SK-N-SH (cell line): Measurements from ENCODE around the gene ATOSB. TPM values are rescaled to one million over a fixed set of nuclear protein-coding genes. Genes with fewer than 3 reads are reported as not detected.
A peak's percentile ranks its signal among the peaks of the same experiment; 100 is the strongest.

Experiments
- CTCF ChIA-PET: fragments of 300-600, 350-600 bp; formaldehyde crosslinking; extraction: SDS; loops from one replicate; lab custom pipeline; 2021; lab: Yijun Ruan, JAX
- POLR2A ChIA-PET: fragments of 350-600 bp; sonication (Branson Sonifier 250); formaldehyde crosslinking; extraction: SDS; loops from one replicate; lab custom pipeline; 2020; ENCODE audit warnings: antibody characterized with exemption, inconsistent platforms; lab: Yijun Ruan, JAX
- DNase-seq: peaks from one replicate; pipeline ENCODE4 v3.0.0; 2012
- H2AFZ ChIP-seq: fragments of 200-600 bp; sonication (generic); 2 replicates; pipeline ENCODE4 v1.8.1; 2016; ENCODE audit warnings: antibody characterized with exemption, mild to moderate bottlenecking, low read depth
- H3F3A ChIP-seq: fragments of 200-600 bp; sonication (generic); replicated peaks from 2 replicates; pipeline ENCODE3; 2016; ENCODE audit warnings: antibody characterized with exemption, mild to moderate bottlenecking; ENCODE audit not compliant: insufficient read depth
- H3K27ac ChIP-seq, 2 experiments: fragments of 200-500 bp in 1 of 2; fragments of 200-600 bp in 1 of 2; sonication (Bioruptor generic) in 1 of 2; sonication (generic), shearing (Covaris generic) in 1 of 2; 2 replicates each; pipeline versions ENCODE4 v1.5.1 to v1.6.1; 2014 to 2016; ENCODE audit warnings: low read depth in 2 of 2, inconsistent platforms in 1 of 2, low read length in 1 of 2, mild to moderate bottlenecking in 1 of 2, mixed read lengths in 1 of 2
- H3K27me3 ChIP-seq: fragments of 200-600 bp; sonication (generic), shearing (Covaris generic); 2 replicates; pipeline ENCODE4 v1.6.1; 2016; ENCODE audit warnings: mixed run types; ENCODE audit not compliant: insufficient read depth
- H3K36me3 ChIP-seq, 2 experiments: fragments of 200-500 bp in 1 of 2; fragments of 200-600 bp in 1 of 2; sonication (Bioruptor generic) in 1 of 2; sonication (generic) in 1 of 2; replicated peaks in 1 of 2; 2 replicates each; pipeline versions ENCODE3 to v1.5.1; 2014 to 2016; ENCODE audit warnings: low read length in 1 of 2, mild to moderate bottlenecking in 1 of 2; ENCODE audit not compliant: insufficient read depth in 2 of 2, control insufficient read depth in 1 of 2
- H3K4me1 ChIP-seq, 2 experiments: fragments of 200-500 bp in 1 of 2; fragments of 200-600 bp in 1 of 2; sonication (Bioruptor generic) in 1 of 2; sonication (generic), shearing (Covaris generic) in 1 of 2; 2 replicates each; pipeline versions ENCODE4 v1.5.1 to v1.6.1; 2014 to 2016; ENCODE audit warnings: low read depth in 1 of 2, low read length in 1 of 2, mixed run types in 1 of 2; ENCODE audit not compliant: insufficient read depth in 2 of 2, control insufficient read depth in 1 of 2
- H3K4me2 ChIP-seq: fragments of 200-600 bp; sonication (generic), shearing (Covaris generic); 2 replicates; pipeline ENCODE4 v1.6.1; 2017; ENCODE audit warnings: mixed run types
- H3K4me3 ChIP-seq, 2 experiments: fragments of 200-500 bp in 1 of 2; fragments of 200-600 bp in 1 of 2; sonication (Bioruptor generic) in 1 of 2; sonication (generic), shearing (Covaris generic) in 1 of 2; 2 replicates each; pipeline versions ENCODE4 v1.5.1 to v1.8.1; 2014 to 2016; ENCODE audit warnings: low read depth in 2 of 2, inconsistent platforms in 1 of 2, low read length in 1 of 2, mild to moderate bottlenecking in 1 of 2, mixed read lengths in 1 of 2, moderate library complexity in 1 of 2
- H3K79me2 ChIP-seq: fragments of 200-600 bp; sonication (generic); 2 replicates; pipeline ENCODE4 v1.8.1; 2017; ENCODE audit warnings: mild to moderate bottlenecking; ENCODE audit not compliant: insufficient read depth
- H3K9ac ChIP-seq: fragments of 200-600 bp; sonication (generic); 2 replicates; pipeline ENCODE4 v1.6.1; 2017; ENCODE audit warnings: mixed run types
- H3K9me2 ChIP-seq: fragments of 200-600 bp; sonication (generic); 2 replicates; pipeline ENCODE4 v1.6.1; 2017; ENCODE audit warnings: mixed run types
- H3K9me3 ChIP-seq: fragments of 200-600 bp; sonication (generic); 2 replicates; pipeline ENCODE4 v1.6.1; 2017; ENCODE audit warnings: mixed run types, mild to moderate bottlenecking, moderate library complexity
- H4K20me1 ChIP-seq: fragments of 200-600 bp; sonication (generic); 2 replicates; pipeline ENCODE4 v1.6.1; 2017; ENCODE audit warnings: mild to moderate bottlenecking, mixed run types; ENCODE audit not compliant: insufficient read depth
- ELF1 ChIP-seq: IDR thresholded peaks from 2 replicates; pipeline ENCODE4 v1.4.0; 2012
- EP300 ChIP-seq, 2 experiments: IDR thresholded peaks; 2 replicates each; pipeline versions ENCODE4 v1.4.0 to v1.6.1; 2012; ENCODE audit warnings: borderline replicate concordance in 1 of 2, low read depth in 1 of 2, low read length in 1 of 2
- FOSL2 ChIP-seq: IDR thresholded peaks from 2 replicates; pipeline ENCODE4 v1.4.0; 2012; ENCODE audit warnings: low read depth, mild to moderate bottlenecking, moderate library complexity, borderline replicate concordance
- GABPA ChIP-seq: IDR thresholded peaks from 2 replicates; pipeline ENCODE4 v1.4.0; 2012; ENCODE audit warnings: low read depth, mild to moderate bottlenecking
- GATA2 ChIP-seq: sonication (generic); formaldehyde crosslinking; IDR thresholded peaks from 2 replicates; pipeline ENCODE4 v1.5.0; 2020; ENCODE audit warnings: mild to moderate bottlenecking, missing genetic modification reagents
- MAX ChIP-seq: IDR thresholded peaks from 2 replicates; pipeline ENCODE4 v1.4.0; 2012; ENCODE audit warnings: low read depth
- MXI1 ChIP-seq: IDR thresholded peaks from 2 replicates; pipeline ENCODE4 v1.6.1; 2012; ENCODE audit warnings: mild to moderate bottlenecking, low read depth, low read length, improper control_type of control experiment
- PBX3 ChIP-seq: IDR thresholded peaks from 2 replicates; pipeline ENCODE4; 2012
- RCOR1 ChIP-seq: fragments of 150-350 bp; IDR thresholded peaks from 2 replicates; pipeline ENCODE4 v1.6.1; 2017; ENCODE audit warnings: antibody characterized with exemption, low read length
- RFX5 ChIP-seq: IDR thresholded peaks from 2 replicates; pipeline ENCODE4 v1.6.1; 2012; ENCODE audit warnings: mild to moderate bottlenecking, improper control_type of control experiment, low read length
- SIN3A ChIP-seq: IDR thresholded peaks from 2 replicates; pipeline ENCODE4 v1.6.1; 2012; ENCODE audit warnings: low read depth, mild to moderate bottlenecking, low read length, moderate library complexity, borderline replicate concordance
- TAF1 ChIP-seq: IDR thresholded peaks from 2 replicates; pipeline ENCODE4 v1.6.1; 2012; ENCODE audit warnings: low read depth, mild to moderate bottlenecking, low read length, moderate library complexity, borderline replicate concordance
- TCF12 ChIP-seq: IDR thresholded peaks from 2 replicates; pipeline ENCODE4 v1.4.0; 2012
- TEAD4 ChIP-seq: IDR thresholded peaks from 2 replicates; pipeline ENCODE4 v1.4.0; 2012; ENCODE audit warnings: mild to moderate bottlenecking, borderline replicate concordance; ENCODE audit not compliant: insufficient read depth
- USF1 ChIP-seq: IDR thresholded peaks from 2 replicates; pipeline ENCODE4 v1.4.0; 2012; ENCODE audit warnings: low read depth, borderline replicate concordance
- ZBTB33 ChIP-seq: IDR thresholded peaks from 2 replicates; pipeline ENCODE4 v1.4.0; 2012; ENCODE audit warnings: low read depth, borderline replicate concordance
- WGBS: methylation state at CpG from one replicate; pipeline ENCODE4 v1.1.6; 2017; ENCODE audit warnings: low lambda C conversion rate; 5-methylcytosine and 5-hydroxymethylcytosine counted together
- polyA plus RNA-seq, 3 experiments: library from polyadenylated mRNA; depleted of rRNA; stranded (reverse); fragments of >200 nt; gene quantifications; 2 replicates each; pipeline ENCODE4 v1.2.3, GENCODE V29; 2012

ATOSB gene
- polyA plus RNA-seq, 1 of the 3 experiments (the other 2 are of a cell fraction), result 42.6 TPM

- no peak for DNase-seq
- Histone ChIP-seq H3K9me2 (no peaks in the 10 kb centered on the region), H4K20me1 (peaks cover 19% of the 10 kb centered on the region; the same call in 1 of the 2 replicates), H3K4me3 (peak overlapping the region; percentile 34 to 62; a peak in 3 of 4 replicates), H3K9ac (peak overlapping the region; percentile 60), H3K9me3 (no peaks in the 10 kb centered on the region), H3K27ac (peak overlapping the region; percentile 75 to 97), H3K4me2 (peak overlapping the region; percentile 78), H2AFZ (no peak overlapping the region)
- CTCF ChIA-PET, result interaction anchor here (0.9 to 2.8 kb wide), 5 partner anchors 16 to 227 kb away, joined by 3 to 15 read pairs (median 3); partner anchors contain the start of gene PIGO
- 84% methylated on average over 3 of the region's 3 CpGs for WGBS
- POLR2A ChIA-PET, result interaction anchor here (1.0 to 2.0 kb wide), 3 partner anchors 9 to 377 kb away, joined by 4 to 14 read pairs (median 11); partner anchors contain the start of genes RUSC2, STOML2 and VCP
- TF ChIP-seq FOSL2 (peak; percentile 42; the same call in 1 of the 2 replicates), ELF1 (no peak)
- TF ChIP-seq, all 33 proteins: peak for 1
- peaks cover 35 to 45% of the 10 kb centered on the region in 2 experiments for H3K4me1 ChIP-seq
- peaks cover 11 to 17% of the 10 kb centered on the region in 2 experiments for H3K36me3 ChIP-seq
- H3K79me2 ChIP-seq, result peaks cover 63% of the 10 kb centered on the region
- H3K27me3 ChIP-seq, result no peaks in the 10 kb centered on the region
- H3F3A ChIP-seq, result peaks cover 42% of the 10 kb centered on the region
Observed at GRCh38 chr9:35112257-35113020, 3.2 kb downstream of the ATOSB start.

GRCh38 chr9:35111001-35111933 is 4.4 kb downstream of the ATOSB start:
- Histone ChIP-seq H3F3A (peaks cover 35% of the 10 kb centered on the region), H3K27ac (peak overlapping the region; percentile 75 to 97), H4K20me1 (peaks cover 19% of the 10 kb centered on the region; the same call in 1 of the 2 replicates), H3K4me1 (peaks cover 35 to 42% of the 10 kb centered on the region in 2 experiments), H3K4me2 (peak overlapping the region; percentile 99), H2AFZ (no peak overlapping the region; the same call in 1 of the 2 replicates), H3K9ac (peak overlapping the region; percentile 90), H3K27me3 (no peaks in the 10 kb centered on the region), H3K9me2 (no peaks in the 10 kb centered on the region), H3K9me3 (no peaks in the 10 kb centered on the region), H3K79me2 (peaks cover 65% of the 10 kb centered on the region), H3K4me3 (peak overlapping the region; percentile 92 to 95), H3K36me3 (peaks cover 20 to 27% of the 10 kb centered on the region in 2 experiments)
- peak; percentile 96 for DNase-seq
- ChIA-PET POLR2A (interaction anchor here (1.0 to 2.0 kb wide), 4 partner anchors 8 to 378 kb away, joined by 3 to 14 read pairs (median 8); partner anchors contain the start of genes RUSC2, STOML2, UNC13B and VCP), CTCF (interaction anchor here (0.8 to 3.2 kb wide), 8 partner anchors 8 to 365 kb away, joined by 3 to 15 read pairs (median 4); partner anchors contain the start of genes PIGO and STOML2)
- WGBS, result 2% methylated on average over 20 of the region's 57 CpGs
- TF ChIP-seq MXI1, result peak; percentile 57
- no peak for TF ChIP-seq GATA2 (CRISPR knock-in tag)
- no peak for TF ChIP-seq TAF1
- TF ChIP-seq TEAD4, result no peak
- no peak for TF ChIP-seq ZBTB33
- peak; percentile 30; the same call in 1 of the 2 replicates for TF ChIP-seq USF1
- TF ChIP-seq ELF1, result no peak
- no peak for TF ChIP-seq EP300 (IDR thresholded peaks at IDR 0.05; ENCODE audit: borderline replicate concordance in 1 of 2, low read depth in 1 of 2, low read length in 1 of 2)
- TF ChIP-seq GABPA, result no peak
- peak; percentile 85; the same call in 1 of the 2 replicates for TF ChIP-seq SIN3A
- peak; percentile 54; the same call in 1 of the 2 replicates for TF ChIP-seq FOSL2
- TF ChIP-seq MAX, result no peak
- no peak for TF ChIP-seq TCF12
- no peak for TF ChIP-seq RCOR1
- TF ChIP-seq RFX5, result peak; percentile 40; the same call in 1 of the 2 replicates
- TF ChIP-seq PBX3, result peak; percentile 49
